MG63 (cell line): Measurements from ENCODE around the gene PILRB. TPM values are rescaled to one million over a fixed set of nuclear protein-coding genes. Genes with fewer than 3 reads are reported as not detected.
"Not testable (repeated sequence)": the region's sequence is repeated elsewhere in the genome, so short reads cannot be mapped to it uniquely, and the experiment has no call there.

Experiments used
- DNase-seq: peaks from one replicate; pipeline ENCODE4 v3.0.0-alpha.2; 2020
- H3K27me3 ChIP-seq: fragments of 250-450 bp; sonication (Bioruptor Pico); 2 replicates; pipeline ENCODE4 v1.5.1; 2020; ENCODE audit warnings: mild to moderate bottlenecking, moderate library complexity
- H3K36me3 ChIP-seq: fragments of 250-450 bp; sonication (Bioruptor Pico); 2 replicates; pipeline ENCODE4 v1.5.1; 2020; ENCODE audit warnings: mild to moderate bottlenecking, moderate library complexity
- H3K4me3 ChIP-seq: fragments of 250-450 bp; sonication (Bioruptor Pico); 2 replicates; pipeline ENCODE4 v1.5.1; 2020; ENCODE audit warnings: mild to moderate bottlenecking, moderate library complexity
- H3K9me3 ChIP-seq: fragments of 250-450 bp; sonication (Bioruptor Pico); 2 replicates; pipeline ENCODE4 v1.5.1; 2020; ENCODE audit warnings: mild to moderate bottlenecking, moderate library complexity
- total RNA-seq: library from RNA; depleted of rRNA; stranded (reverse); fragments of >200 nt; shearing (Covaris generic); gene quantifications from 2 replicates; pipeline ENCODE4 v1.2.3, GENCODE V29; 2014; ENCODE audit warnings: low replicate concordance

The PILRB gene
- total RNA-seq, 1 experiment from 2014 or later = 6.2 TPM

DNA sequence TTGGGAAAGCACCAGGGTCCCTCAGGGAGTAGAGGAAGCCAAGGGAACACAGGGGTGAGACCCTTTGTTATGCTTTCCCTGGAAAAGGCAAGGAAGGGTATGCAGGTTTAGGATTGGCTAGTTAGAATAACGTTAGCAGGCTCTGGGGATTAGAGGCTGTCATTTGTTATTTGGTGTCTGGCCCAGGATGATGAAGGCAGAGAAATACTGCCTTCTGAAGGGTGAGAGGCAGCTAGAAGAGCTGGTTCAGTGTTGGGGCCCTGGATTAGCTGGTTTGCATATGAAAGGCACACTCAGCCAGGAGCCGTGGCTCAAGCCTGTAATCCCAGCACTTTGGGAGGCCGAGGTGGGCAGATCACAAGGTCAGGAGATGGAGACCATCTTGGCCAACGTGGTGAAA is 12.4 kb downstream of the PILRB start:
- no peaks in the 10 kb centered on the region for H3K36me3 ChIP-seq
- DNase-seq = no peak
- no peak overlapping the region for H3K4me3 ChIP-seq
- no peaks in the 10 kb centered on the region for H3K9me3 ChIP-seq
- H3K27me3 ChIP-seq = no peaks in the 10 kb centered on the region

DNA sequence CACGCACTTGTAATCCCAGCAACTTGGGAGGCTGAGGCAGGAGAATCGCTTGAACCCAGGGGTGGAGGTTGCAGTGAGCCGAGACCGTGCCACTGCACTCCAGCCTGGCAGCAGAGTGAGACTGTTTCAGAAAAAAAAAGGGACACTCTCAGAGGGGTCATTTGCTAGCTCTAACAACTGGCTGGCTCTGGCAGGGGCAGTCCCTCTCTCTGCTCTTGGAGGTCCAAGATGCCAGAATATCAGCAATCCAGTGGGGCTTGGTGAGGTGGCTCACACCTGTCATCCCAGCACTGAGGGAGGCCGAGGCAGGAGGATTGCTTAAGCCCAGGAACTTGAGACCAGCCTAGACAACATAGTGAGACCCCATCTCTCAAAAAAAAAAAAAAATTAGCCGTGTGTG is 12.8 kb downstream of the PILRB start:
- Histone ChIP-seq H3K36me3 (no peaks in the 10 kb centered on the region), H3K9me3 (no peaks in the 10 kb centered on the region), H3K4me3 (no peak overlapping the region), H3K27me3 (no peaks in the 10 kb centered on the region)
- DNase-seq = no peak

DNA sequence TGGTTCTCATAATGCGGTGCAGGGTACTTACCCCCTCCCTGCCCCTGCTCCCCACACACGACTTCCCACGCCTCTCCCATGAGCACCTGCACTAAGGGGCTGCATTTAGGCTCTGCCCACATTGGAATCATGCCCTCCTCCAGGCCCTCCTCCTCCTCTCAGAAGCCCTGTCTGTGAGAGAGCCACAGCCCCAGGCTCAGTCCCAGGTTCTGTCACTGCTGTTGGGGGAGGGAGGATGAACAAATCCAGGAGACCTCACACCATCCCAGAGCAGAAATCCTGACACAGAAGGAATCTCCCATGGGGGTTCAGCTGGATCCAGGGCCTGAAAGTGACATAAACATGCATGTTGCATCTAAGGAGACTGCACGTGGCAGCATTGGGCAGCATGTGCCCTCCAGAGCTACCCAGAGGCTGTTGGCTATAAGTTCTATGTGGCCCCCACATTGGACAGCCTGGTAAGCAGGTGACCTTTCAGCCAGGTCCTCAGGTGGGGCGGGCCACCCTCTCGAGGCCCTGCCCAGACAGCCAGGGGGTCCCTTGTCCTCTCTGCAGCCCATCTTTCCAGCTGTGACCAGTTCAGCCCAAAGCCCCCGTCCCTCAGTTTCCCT is 13.7 kb downstream of the PILRB start:
- no peak for DNase-seq
- Histone ChIP-seq H3K9me3 (no peaks in the 10 kb centered on the region), H3K36me3 (no peaks in the 10 kb centered on the region), H3K4me3 (no peak overlapping the region), H3K27me3 (no peaks in the 10 kb centered on the region)

DNA sequence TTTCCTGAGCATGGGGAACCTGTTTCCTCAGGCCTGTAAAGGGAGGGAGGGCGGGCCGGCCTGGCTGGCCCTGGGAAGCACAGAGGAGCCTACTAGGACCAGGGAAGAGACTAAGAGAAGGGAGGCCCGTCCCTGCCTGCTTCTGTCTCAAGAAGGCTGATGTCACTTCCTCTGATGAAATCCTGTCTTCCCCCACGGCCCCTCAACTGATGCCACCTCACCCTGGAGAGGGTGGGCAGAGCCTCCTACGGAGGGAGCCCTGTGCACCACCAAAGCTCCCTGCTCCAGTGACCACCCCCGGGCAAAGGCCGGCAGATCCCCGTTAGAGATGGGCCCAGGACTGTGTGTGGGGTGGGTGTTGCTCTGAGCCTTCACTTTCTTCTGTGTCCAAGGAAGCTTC is 14.3 kb downstream of the PILRB start:
- DNase-seq = no peak
- no peak overlapping the region for H3K4me3 ChIP-seq
- no peaks in the 10 kb centered on the region for H3K36me3 ChIP-seq
- no peaks in the 10 kb centered on the region for H3K27me3 ChIP-seq
- H3K9me3 ChIP-seq = no peaks in the 10 kb centered on the region

DNA sequence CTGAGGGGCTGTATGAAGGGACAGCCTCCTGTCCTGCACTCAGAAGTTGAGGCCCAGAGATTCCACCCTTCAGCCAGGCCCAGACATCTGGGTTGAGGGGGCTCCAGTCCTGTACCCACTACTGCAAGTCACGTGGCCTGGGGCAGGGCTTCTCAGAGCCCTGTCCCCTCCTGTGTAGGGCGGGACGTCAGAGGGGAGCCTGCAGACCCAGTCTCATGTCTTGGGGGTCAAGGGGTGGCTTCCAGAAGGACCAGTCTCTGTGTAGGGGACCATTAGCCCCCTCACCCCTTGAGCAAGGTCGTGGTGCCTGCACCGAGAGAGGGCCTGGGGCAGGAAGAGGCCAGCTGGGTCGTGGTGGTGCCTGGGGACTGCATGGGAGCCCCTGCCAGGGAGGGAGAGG is 14.8 kb downstream of the PILRB start:
- Histone ChIP-seq H3K27me3 (no peaks in the 10 kb centered on the region), H3K36me3 (no peaks in the 10 kb centered on the region), H3K9me3 (no peaks in the 10 kb centered on the region), H3K4me3 (no peak overlapping the region)
- no peak for DNase-seq

DNA sequence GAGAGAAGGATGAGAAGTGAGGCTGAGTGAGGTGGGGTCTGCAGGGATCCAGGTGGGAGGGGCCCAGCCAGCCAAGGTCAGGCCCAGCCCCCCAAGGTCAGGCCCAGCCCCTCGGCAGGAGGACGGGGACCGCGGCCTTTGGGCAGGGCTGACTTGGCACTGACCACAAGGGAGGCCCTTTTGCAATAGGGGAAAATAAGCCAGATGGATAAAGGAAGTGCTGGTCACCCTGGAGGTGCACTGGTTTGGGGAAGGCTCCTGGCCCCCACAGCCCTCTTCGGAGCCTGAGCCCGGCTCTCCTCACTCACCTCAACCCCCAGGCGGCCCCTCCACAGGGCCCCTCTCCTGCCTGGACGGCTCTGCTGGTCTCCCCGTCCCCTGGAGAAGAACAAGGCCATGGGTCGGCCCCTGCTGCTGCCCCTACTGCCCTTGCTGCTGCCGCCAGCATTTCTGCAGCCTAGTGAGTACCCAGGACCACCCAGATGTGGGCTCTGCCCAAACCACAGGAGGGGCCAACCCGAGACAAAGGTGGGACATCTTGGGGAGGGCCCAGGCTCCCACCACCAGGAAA is 15.4 kb downstream of the PILRB start, which contains the start of gene PILRA:
PILRA (plus strand) TSS at position 227 of the 571 bp plus-strand sequence; CDS start at position 397, 170 bp downstream.
- no peak within 1 kb of the TSS for H3K4me3 ChIP-seq
- no peaks in the 10 kb centered on the region for H3K36me3 ChIP-seq
- no peaks in the 10 kb centered on the region for H3K9me3 ChIP-seq
- no peaks in the 10 kb centered on the region for H3K27me3 ChIP-seq
- no peak for DNase-seq

DNA sequence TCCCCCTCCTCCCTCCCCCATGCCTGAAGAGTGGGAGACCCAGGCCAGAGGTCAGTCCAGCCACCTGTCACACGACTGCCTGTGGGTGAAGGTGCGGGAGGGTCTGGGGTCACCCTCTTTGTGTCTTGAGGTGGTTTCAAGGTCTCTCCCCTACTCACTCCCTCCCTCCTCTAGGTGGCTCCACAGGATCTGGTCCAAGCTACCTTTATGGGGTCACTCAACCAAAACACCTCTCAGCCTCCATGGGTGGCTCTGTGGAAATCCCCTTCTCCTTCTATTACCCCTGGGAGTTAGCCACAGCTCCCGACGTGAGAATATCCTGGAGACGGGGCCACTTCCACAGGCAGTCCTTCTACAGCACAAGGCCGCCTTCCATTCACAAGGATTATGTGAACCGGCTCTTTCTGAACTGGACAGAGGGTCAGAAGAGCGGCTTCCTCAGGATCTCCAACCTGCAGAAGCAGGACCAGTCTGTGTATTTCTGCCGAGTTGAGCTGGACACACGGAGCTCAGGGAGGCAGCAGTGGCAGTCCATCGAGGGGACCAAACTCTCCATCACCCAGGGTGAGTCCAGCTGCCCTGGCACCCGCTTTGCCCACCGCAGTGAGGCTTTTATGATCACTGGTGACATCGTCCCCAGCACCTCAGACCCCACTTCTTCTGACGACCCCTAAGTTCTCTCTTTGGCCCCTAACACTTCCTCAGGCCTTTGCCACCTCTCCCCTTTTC is 16.1 kb downstream of the PILRB start:
- not testable (repeated sequence) for H3K9me3 ChIP-seq, H3K27me3 ChIP-seq, DNase-seq, H3K4me3 ChIP-seq, H3K36me3 ChIP-seq

DNA sequence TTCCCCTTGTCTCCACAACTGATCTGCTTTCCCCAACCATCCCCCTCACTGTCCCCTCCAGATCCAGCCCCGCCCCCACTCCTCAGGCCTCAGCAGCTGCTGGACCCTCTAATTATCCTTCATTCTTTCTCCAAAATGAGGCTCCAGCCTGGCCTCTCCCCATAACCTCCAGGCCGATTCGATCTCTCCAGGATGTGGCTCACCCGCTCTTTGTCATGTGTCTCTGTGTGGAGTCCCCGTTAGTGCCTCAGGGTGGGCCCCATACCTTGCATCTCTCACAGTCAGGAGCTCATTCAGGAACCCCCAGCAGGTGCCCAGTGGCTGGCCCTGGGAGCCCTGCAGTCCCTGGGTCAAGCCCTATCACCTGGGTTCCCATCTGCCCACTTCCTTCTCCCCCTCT is 16.7 kb downstream of the PILRB start:
- Histone ChIP-seq H3K36me3 (no peaks in the 10 kb centered on the region), H3K4me3 (no peak overlapping the region), H3K27me3 (no peaks in the 10 kb centered on the region), H3K9me3 (no peaks in the 10 kb centered on the region)
- no peak for DNase-seq

DNA sequence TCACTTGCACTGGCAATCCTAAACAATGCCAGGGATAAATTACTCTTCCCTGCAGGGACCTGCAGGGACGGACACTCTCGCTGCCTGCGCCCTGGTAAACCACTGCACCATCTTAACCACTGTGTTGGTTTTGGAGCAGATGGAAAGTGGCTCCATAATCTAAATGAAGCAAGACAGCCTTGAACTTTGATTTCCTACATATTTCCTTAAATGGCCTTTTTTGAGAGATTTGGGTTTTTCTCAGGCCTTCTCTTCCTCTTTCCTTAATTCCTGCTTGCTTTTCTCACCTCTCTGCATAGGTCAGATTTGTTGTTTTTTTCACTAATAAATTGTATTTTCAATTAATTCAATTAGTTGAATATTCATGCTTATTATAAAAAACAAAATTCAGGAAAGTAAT is 18.1 kb downstream of the PILRB start:
- Histone ChIP-seq H3K4me3 (no peak overlapping the region), H3K9me3 (no peaks in the 10 kb centered on the region), H3K27me3 (no peaks in the 10 kb centered on the region), H3K36me3 (no peaks in the 10 kb centered on the region)
- DNase-seq = no peak

DNA sequence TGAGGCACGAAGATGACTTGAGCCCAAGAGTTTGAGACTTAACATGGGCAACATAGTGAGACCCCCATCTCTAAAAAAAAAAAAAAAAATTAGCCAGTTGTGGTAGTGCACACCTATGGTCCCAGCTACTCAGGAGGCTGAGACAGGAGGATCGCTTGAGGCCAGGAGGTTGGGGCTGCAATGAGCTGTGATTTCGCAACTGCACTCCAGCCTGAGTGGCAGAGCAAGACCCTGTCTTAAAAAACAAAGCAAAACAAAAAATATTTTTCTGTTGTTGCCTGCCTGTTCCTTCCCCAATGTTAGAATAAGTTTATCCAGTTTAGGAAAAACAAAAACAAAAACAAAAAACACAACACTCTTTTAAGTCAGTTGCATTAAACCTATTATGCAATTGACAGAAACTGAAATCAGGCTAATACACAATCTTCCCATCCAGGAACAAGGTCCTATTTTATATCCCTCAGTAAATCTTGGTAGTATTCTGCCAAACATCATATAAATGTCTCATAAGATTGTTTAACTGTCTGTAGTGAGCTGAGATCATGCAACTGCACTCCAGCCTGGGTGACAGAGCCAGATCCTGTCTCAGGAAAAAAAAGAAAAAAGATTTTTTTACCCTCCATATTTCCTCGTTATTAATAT is 20.3 kb downstream of the PILRB start:
- H3K27me3 ChIP-seq = no peaks in the 10 kb centered on the region
- no peak overlapping the region for H3K4me3 ChIP-seq
- DNase-seq = no peak
- no peaks in the 10 kb centered on the region for H3K9me3 ChIP-seq
- H3K36me3 ChIP-seq = no peaks in the 10 kb centered on the region

DNA sequence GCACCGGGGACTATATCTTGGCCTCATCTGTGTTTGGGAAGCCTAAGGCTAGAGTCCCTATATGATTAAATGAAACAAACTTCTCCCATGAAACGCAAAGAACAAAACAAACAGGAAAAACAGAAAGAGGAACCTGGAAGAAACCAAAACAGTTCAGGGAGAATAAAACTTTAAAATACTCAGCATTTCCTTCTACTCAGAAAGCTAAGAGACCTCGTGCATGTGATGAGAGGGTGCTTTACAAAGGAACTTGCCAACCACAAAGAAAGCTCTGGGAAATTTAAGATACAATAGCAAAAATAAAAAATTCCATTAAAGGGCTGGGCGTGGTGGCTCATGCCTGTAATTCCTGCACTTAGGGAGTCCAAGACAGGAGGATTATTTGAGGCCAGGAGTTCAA is 22.3 kb downstream of the PILRB start:
- Histone ChIP-seq H3K27me3 (no peaks in the 10 kb centered on the region), H3K36me3 (no peaks in the 10 kb centered on the region)

DNA sequence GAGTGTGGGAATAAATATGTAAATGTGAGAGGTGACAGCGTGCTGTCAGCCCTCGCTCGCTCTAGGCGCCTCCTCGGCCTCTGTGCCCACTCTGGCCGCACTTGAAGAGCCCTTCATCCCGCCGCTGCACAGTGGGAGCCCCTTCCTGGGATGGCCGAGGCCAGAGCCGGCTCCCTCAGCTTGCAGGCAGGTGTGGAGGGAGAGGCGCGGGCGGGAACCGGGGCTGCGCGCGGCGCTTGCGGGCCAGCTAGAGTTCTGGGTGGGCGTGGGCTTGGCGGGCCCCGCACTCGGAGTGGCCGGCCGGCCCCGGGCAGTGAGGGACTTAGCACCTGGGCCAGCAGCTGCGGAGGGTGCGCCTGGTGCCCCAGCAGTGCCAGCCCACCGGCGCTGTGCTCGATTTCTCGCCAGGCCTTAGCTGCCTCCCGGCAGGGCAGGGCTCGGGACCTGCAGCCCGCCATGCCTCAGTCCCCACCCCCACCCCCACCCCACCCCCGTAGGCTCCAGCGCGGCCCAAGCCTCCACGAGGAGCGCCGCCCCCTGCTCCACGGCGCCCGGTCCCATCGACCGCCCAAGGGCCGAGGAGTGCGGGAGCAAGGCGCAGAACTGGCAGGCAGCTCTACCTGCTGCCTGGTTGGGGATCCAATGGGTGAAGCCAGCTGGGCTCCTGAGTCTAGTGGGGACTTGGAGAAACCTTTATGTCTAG is 23.8 kb downstream of the PILRB start:
- H3K9me3 ChIP-seq, H3K4me3 ChIP-seq, H3K27me3 ChIP-seq, H3K36me3 ChIP-seq, DNase-seq: not testable (repeated sequence)

More for the DNA sequence above, 22.3 kb downstream of the PILRB start:
- no peak overlapping the region for H3K4me3 ChIP-seq
- no peaks in the 10 kb centered on the region for H3K9me3 ChIP-seq
- DNase-seq = no peak

DNA sequence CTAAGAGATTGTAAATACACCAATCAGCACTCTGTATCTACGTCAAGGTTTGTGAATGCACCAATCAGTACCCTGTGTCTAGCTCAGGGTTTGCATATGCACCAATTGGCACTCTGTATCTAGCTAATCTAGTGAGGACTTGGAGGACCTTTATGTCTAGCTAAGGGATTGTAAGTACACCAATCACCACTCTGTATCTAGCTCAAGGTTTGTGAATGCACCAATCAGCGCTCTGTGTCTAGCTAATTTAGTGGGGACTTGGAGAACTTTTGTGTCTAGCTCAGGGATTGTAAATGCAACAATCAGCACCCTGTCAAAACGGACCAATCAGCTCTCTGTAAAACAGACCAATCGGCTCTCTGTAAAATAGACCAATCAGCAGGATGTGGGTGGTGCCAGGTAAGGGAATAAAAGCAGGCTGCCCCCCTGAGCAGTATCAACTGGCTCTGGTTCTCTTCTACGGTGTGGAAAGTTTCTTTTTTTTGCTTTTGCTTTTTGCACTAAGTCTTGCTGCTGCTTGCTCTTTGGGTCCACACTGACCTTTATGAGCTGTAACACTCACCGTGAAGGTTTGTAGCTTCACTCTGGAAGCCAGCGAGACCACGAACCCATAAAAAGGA is 24.4 kb downstream of the PILRB start:
- H3K27me3 ChIP-seq, DNase-seq, H3K36me3 ChIP-seq, H3K4me3 ChIP-seq, H3K9me3 ChIP-seq: not testable (repeated sequence)

DNA sequence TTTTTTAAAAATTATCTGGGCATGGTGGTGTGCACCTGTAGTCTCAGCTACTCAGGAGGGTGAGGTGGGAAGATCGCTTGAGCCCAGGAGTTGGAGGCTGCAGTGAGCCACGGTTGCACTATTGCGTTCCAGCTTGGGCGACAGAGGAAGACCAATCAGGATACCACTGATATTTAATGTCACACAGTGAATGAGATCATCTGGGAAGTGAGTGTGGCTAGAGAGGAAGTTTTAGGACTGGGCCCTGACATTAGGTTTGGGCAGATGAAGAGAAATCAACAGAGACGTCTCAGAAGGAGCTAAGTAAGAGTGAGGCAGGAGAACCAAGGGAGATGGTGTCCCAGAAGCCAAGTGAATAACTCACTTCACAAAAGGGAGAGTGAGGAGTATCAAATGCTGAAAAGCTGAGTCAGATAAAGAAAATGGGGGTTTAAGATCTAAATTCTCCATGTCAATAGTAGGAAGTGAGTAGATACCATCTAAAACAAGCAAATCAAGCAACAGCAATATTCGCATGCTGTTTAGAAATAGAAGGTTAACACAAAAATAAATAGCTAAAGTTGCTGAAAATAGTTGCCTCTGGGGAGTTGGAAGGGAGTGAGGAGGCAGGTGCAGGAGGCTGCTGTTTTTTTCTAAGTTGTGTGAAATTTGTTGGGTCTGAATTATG is 26.8 kb downstream of the PILRB start:
- H3K36me3 ChIP-seq = no peaks in the 10 kb centered on the region
- DNase-seq = no peak
- H3K9me3 ChIP-seq = no peaks in the 10 kb centered on the region
- H3K4me3 ChIP-seq = no peak overlapping the region
- H3K27me3 ChIP-seq = no peaks in the 10 kb centered on the region

DNA sequence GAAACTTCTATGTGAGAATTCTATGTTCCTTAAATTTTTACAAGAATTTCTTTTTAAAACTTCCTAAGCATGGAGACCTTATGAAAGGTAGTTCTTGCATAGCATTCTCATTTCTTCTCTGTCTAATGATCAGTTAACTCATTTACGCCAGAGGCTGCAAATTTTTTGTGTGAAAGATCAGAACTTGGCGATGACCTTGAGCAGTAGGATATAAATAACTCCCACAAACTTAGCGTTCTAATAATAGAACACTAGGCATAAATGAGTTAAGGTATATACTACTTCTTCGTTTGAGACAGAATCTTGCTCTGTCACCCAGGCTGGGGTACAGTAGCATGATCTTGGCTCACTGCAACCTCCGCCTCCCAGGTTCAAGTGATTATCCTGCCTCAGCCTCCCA is 29.0 kb downstream of the PILRB start:
- Histone ChIP-seq H3K27me3 (no peaks in the 10 kb centered on the region), H3K36me3 (no peaks in the 10 kb centered on the region), H3K9me3 (no peaks in the 10 kb centered on the region), H3K4me3 (no peak overlapping the region)
- no peak for DNase-seq

DNA sequence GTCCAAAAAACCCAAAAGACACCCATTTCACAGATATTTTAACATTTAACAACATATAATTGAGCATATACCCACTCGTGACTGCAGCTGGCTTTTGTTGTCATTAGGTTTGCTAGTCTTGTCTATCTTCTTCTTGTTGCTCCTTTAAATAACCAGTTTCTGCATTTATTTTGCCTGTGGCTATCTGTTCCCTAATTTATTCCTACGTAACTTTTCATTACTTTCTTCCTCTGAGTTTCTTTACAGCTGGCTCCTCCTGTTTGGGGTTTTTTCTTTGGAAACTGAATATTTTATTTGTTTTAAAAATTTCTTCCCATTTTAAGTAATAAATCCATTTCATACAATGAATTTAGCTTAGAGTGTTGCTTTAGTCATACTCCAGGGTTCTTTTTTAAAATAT is 29.8 kb downstream of the PILRB start:
- H3K27me3 ChIP-seq = no peaks in the 10 kb centered on the region
- no peaks in the 10 kb centered on the region for H3K36me3 ChIP-seq
- no peaks in the 10 kb centered on the region for H3K9me3 ChIP-seq
- no peak for DNase-seq
- no peak overlapping the region for H3K4me3 ChIP-seq
